GM19043 (cell line): ENCODE measurements around the gene CLEC4M.

Experiments used
- ATAC-seq: cut with Tn5 transposase; IDR thresholded peaks from one replicate; pipeline ENCODE4 v1.9.1; 2021; ENCODE audit warnings: low read depth; ENCODE audit not compliant: unreplicated experiment

The CLEC4M gene, protein sequence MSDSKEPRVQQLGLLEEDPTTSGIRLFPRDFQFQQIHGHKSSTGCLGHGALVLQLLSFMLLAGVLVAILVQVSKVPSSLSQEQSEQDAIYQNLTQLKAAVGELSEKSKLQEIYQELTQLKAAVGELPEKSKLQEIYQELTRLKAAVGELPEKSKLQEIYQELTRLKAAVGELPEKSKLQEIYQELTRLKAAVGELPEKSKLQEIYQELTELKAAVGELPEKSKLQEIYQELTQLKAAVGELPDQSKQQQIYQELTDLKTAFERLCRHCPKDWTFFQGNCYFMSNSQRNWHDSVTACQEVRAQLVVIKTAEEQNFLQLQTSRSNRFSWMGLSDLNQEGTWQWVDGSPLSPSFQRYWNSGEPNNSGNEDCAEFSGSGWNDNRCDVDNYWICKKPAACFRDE

GRCh38 chr19:7762719-7763293 is at the start of gene CLEC4M:
Gene CLEC4M, plus strand, starts transcription at chr19:7763243. Its CDS starts 24 bp downstream, at chr19:7763267.
- no peak for ATAC-seq

GRCh38 chr19:7715671-7716070 is 47.4 kb upstream of the CLEC4M start:
- no peak for ATAC-seq

DNA sequence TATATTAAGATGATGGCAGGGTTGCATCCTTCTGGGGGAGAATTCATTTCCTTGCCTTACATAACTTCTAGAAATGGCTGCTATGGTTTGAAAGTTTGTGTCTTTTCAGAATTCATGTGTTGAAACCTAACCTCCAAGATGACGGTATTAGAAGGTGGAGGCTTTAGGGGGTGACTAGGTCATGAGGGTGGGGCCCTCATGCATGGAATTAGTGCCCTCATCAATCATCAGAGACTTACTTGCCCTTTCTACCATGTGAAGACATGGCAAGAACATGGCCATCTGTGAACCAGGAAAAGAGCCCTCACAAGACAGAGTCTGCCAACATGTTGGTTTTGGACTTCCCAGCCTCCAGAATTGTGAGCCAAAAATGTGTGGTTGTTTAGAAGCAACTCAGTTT is 46.3 kb upstream of the CLEC4M start:
- ATAC-seq, result no peak

- ATAC-seq, result no peak
These were observed 44.4 kb upstream of the CLEC4M start for GRCh38 chr19:7718668-7719067.

- ATAC-seq, result no peak
These were observed 42.7 kb upstream of the CLEC4M start for GRCh38 chr19:7720351-7720750.

DNA sequence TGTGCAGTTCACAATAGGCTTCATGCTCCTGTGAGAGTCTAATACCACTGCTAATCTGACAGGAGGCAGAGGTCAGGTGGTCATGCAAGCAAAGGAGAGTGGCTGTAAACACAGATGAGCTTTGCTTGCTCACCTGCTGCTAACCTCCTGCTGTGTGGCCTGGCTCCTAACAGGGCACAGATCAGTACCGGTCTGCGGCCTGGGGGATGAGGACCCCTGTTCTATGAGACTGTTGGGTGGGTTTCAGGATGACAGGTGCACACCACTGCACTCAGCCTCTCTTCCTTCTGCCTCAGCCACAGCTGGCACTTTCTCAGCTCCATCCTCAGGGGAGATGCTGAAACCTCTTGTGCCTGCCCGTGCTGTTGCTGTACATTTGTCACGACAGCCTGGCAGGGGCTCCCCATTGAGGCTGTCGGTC is 40.8 kb upstream of the CLEC4M start:
- ATAC-seq, result peak; percentile 43

DNA sequence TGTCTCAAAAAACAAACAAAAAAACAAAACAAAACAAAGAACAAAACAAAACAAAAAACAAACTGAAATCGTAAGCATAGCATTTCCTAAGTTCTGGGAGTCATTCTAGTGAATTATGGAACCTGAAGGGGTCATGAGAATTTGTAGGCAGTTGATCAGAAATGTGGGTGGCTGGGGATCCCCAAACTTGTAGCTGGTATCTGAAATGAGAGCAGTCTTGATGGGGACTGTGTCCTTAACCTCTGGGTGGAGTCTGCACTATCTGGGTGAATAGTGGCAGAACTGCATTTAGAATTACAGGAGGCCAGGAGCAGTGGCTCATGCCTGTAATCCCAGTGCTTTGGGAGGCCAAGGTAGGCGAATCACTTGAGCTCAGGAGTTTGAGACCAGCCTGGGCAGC is 37.3 kb upstream of the CLEC4M start:
- no peak for ATAC-seq

DNA sequence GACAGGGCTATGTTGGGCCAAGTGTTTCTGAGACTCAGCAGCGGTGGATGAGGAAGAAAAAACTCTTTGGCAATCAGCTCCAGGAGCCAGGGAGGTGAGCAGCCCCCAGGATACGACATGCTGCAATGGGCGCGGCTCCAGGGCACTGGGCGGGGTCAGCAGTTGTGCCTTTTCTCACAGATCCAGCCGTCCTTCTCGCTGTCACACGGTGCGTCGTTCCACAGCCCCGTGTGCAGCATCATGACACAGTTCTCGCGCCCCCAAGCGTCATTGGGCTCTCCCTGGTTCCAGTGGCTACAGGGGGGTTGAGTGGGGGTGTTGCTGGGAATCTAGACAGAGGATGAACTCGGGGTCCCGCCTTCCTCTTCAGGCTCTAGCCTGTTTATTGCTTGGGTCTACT is 33.8 kb upstream of the CLEC4M start:
- ATAC-seq, result no peak

DNA sequence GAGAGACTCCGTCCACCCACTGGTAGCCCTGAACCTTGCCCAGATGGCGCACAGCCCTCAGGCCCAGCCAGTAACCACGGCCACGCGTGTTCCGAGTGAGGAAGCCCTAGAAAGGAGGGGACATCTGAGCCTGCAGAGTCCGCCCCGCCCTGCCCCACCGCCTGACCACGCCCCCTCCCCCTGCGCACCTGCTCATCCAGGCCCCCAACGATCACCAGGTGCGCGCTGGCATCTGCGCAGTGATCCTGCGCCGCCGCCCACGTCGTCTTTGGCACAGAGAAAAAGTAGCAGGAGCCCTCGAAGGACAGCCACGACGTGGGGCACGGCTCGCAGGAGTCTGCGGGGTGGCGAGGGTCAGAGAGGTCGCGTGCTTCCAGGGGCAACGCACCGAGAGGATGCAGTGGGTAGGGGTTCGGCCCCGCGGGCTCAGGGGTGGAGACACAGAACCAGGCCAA is 33.2 kb upstream of the CLEC4M start:
- no peak for ATAC-seq

- no peak for ATAC-seq
These were observed 32.5 kb upstream of the CLEC4M start for GRCh38 chr19:7730286-7731217.

DNA sequence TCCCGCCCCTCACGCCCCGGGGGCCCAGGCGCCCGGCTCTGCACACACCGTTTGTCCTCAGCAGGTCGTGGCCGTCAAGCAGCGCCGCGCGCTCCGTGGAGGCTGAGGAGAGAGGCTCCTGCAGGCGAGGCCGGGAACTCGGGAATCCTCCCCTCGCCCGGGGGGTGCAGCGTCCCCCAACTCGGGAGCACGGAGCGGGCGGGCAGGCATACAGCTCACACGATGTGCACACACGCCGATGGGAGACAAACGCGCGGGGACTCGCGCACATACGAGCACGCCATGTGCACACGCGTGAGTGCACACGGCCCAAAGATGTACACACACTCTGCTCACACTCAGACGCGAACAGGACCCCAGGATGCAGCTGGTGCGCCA is 31.8 kb upstream of the CLEC4M start:
- no peak for ATAC-seq

GRCh38 chr19:7731615-7732014 is 31.4 kb upstream of the CLEC4M start:
- no peak for ATAC-seq

GRCh38 chr19:7732045-7732444 is 31.0 kb upstream of the CLEC4M start, which contains the start of gene CLEC4G:
Gene CLEC4G, minus strand, starts transcription at chr19:7732110. Its CDS starts 8 bp downstream, at chr19:7732102.
- no peak for ATAC-seq

DNA sequence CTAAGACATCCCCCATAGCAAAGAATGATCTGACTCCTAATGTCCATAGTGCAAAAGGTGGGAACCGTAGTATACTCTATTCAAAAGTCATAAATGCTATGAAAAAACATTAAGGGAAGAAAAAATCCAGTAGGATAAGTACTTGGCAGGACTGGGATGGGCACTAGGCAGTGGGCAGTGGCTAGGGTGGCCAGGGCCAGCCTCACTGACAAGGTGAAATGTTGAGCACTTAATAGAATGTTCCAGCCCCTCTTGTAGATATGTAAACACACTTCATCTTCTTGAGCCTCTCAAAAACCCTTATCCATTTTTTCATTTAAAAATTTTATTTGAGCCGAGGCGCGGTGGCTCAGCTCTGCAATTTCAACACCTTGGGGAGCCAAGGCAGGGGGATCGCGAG is 29.7 kb upstream of the CLEC4M start:
- ATAC-seq, result no peak

GRCh38 chr19:7734220-7735203 is 28.5 kb upstream of the CLEC4M start:
- no peak for ATAC-seq

GRCh38 chr19:7736148-7736547 is 26.9 kb upstream of the CLEC4M start:
- no peak for ATAC-seq

- no peak for ATAC-seq
These were observed 25.8 kb upstream of the CLEC4M start for GRCh38 chr19:7737215-7737614.

- no peak for ATAC-seq
These were observed 25.0 kb upstream of the CLEC4M start for GRCh38 chr19:7738023-7738422.

GRCh38 chr19:7739211-7739755 is 23.8 kb upstream of the CLEC4M start:
- no peak for ATAC-seq
